Prostate gland (tissue), 2 donors: ENCODE results near the gene HERC5. TPM values are rescaled to one million over a fixed set of nuclear protein-coding genes. Genes with fewer than 3 reads are reported as not detected.

Experiments
- DNase-seq: peaks from one replicate; pipeline ENCODE4 v3.0.0-alpha.2; 2019; ENCODE audit warnings: low spot score
- H3K27ac ChIP-seq, 2 donors: fragments of 200-600 bp; sonication (generic); 2 replicates each; pipeline ENCODE4 v1.5.1; 2017 to 2019
- H3K27me3 ChIP-seq: fragments of 200-600 bp; sonication (generic); replicated peaks from 2 replicates; pipeline ENCODE4 v1.5.1; 2019; ENCODE audit not compliant: insufficient read depth
- H3K36me3 ChIP-seq, 2 donors: fragments of 200-600 bp; sonication (generic); 1 replicate in 1 of 2; 2 replicates in 1 of 2; pipeline versions ENCODE4 v1.5.1 to v1.8.1; 2017 to 2019
- H3K4me1 ChIP-seq: fragments of 200-600 bp; sonication (generic); replicated peaks from 2 replicates; pipeline ENCODE4 v1.5.1; 2019
- H3K4me3 ChIP-seq, 2 donors: fragments of 200-600 bp; sonication (generic); 2 replicates each; pipeline ENCODE4 v1.5.1; 2017 to 2019
- H3K9me3 ChIP-seq: fragments of 200-600 bp; sonication (generic); 2 replicates; pipeline ENCODE4 v1.5.1; 2017
- POLR2A ChIP-seq: fragments of 450-650 bp; IDR thresholded peaks from one replicate; pipeline ENCODE4 v1.6.1; 2016; ENCODE audit warnings: antibody characterized with exemption, mild to moderate bottlenecking
- POLR2AphosphoS5 ChIP-seq: sonication (generic); formaldehyde crosslinking; IDR thresholded peaks from one replicate; pipeline ENCODE4 v1.6.1; 2017; ENCODE audit warnings: antibody characterized with exemption
- WGBS: methylation state at CpG from one replicate; pipeline ENCODE4 v1.1.5; 2018; 5-methylcytosine and 5-hydroxymethylcytosine counted together
- intact Hi-C: fragments of 100-400 bp; cut with DNase I; formaldehyde crosslinking; loops from one replicate; pipeline ENCODE4 v1.14.2; 2022
- total RNA-seq, 2 donors: library from RNA; depleted of rRNA; stranded (reverse); fragments of >200 nt; gene quantifications; one replicate each; pipeline ENCODE4 v1.1.0, GENCODE V29; 2016
- TF ChIP-seq, protein P1 (sequence below), 4 experiments: fragments of 200-600 bp in 2 of 4; fragments of 450-650 bp in 2 of 4; sonication (generic) in 2 of 4; IDR thresholded peaks; 1 replicate in 3 of 4; 2 replicates in 1 of 4; pipeline ENCODE4 v1.5.1; 2016 to 2019; ENCODE audit warnings: antibody characterized with exemption in 4 of 4, mild to moderate bottlenecking in 2 of 4, moderate library complexity in 2 of 4

The HERC5 gene
- total RNA-seq, 2 donors from 2014 or later: 8.8 to 59.4 TPM

DNA sequence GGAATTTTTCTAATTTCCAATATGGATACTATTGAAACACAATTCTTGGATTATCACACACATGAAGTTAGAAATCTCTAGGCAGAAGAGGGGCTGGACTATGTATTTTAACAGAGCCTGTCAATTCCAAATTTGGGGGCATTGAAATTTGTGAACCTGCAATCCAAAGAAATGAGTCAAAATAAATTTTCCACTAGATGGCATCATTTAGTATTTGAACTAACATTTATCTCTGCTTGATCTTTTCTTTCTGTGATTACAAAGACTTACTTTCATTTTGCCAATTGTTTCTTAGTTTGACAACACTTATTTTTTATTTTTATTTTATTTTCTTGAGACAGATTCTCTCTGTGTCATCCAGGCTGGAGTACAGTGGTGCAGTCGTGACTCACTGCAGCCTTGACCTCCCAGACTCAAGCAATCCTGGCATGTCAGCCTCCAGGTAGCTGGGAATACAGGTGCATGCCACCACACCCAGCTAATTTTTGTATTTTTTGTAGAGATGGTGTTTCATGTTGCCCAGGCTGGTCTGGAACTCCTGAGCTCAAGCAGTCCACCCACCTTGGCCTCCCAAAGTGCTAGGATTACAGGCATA is 69.4 kb downstream of the HERC5 start:
- intact Hi-C loops: loop anchor here (10.0 kb wide), 2 partner anchors 298 to 522 kb away; partner anchors contain the start of gene PKD2
- 19% methylated on average over 1 of the region's 1 CpG for WGBS

DNA sequence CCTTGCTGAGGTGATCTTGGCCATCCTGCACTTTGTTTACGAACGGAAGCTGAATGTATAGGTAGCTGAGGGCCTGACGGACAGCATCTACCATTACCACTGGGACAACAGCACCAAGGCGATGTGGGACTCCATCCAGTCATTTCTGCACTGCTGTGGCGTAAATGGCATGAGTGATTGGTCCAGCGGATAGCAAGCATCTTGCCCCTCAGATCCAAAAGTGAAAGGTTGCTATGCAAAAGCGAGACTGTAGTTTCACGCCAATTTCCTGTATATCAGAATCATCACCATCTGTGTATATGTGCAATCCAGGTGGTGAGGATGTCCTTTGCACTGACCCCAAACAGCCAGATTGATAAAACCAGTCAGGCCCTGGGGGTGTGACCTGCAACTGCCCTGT is 70.9 kb downstream of the HERC5 start:
- Histone ChIP-seq H3K9me3 (no peaks in the 10 kb centered on the region), H3K4me1 (peaks cover 6% of the 10 kb centered on the region), H3K4me3 (no peak overlapping the region), H3K27me3 (no peaks in the 10 kb centered on the region), H3K27ac (no peak overlapping the region), H3K36me3 (no peaks in the 10 kb centered on the region)
- intact Hi-C loops: loop anchor here (10.0 kb wide), 2 partner anchors 297 to 523 kb away; partner anchors contain the start of gene PKD2
- DNase-seq: no peak
- TF ChIP-seq, protein P1, sequence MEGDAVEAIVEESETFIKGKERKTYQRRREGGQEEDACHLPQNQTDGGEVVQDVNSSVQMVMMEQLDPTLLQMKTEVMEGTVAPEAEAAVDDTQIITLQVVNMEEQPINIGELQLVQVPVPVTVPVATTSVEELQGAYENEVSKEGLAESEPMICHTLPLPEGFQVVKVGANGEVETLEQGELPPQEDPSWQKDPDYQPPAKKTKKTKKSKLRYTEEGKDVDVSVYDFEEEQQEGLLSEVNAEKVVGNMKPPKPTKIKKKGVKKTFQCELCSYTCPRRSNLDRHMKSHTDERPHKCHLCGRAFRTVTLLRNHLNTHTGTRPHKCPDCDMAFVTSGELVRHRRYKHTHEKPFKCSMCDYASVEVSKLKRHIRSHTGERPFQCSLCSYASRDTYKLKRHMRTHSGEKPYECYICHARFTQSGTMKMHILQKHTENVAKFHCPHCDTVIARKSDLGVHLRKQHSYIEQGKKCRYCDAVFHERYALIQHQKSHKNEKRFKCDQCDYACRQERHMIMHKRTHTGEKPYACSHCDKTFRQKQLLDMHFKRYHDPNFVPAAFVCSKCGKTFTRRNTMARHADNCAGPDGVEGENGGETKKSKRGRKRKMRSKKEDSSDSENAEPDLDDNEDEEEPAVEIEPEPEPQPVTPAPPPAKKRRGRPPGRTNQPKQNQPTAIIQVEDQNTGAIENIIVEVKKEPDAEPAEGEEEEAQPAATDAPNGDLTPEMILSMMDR (IDR thresholded peaks at IDR 0.05): no peak
- TF ChIP-seq POLR2AphosphoS5: no peak
- 96% methylated on average over 8 of the region's 8 CpGs for WGBS

More for the DNA sequence above, 69.4 kb downstream of the HERC5 start:
- no peak for TF ChIP-seq POLR2AphosphoS5
- TF ChIP-seq, protein P1 (IDR thresholded peaks at IDR 0.05): peak in 2 of 4 experiments; percentile 38 to 41
- no peaks in the 10 kb centered on the region for H3K9me3 ChIP-seq
- no peaks in the 10 kb centered on the region for H3K27me3 ChIP-seq
- no peak overlapping the region for H3K4me3 ChIP-seq
- no peak overlapping the region for H3K27ac ChIP-seq
- no peaks in the 10 kb centered on the region for H3K36me3 ChIP-seq
- H3K4me1 ChIP-seq: peaks cover 6% of the 10 kb centered on the region
- DNase-seq: no peak

DNA sequence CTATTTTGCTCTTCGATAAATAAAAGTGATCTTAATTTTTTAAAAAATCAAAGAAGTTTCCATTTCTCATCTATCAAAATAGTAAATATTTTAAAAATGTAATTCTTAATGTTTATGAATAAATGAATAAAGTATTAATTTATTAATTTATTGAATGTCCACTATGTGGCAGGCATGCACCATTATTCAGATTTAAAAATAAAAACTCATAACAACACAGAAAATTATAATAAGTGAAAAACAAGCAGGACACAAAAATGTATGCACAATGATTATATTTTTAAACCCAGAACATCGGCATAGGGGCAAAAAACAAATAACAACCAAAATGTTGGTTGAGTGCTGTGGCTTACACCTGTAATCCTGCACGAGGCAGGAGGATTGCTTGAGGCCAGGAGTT is 71.9 kb downstream of the HERC5 start:
- intact Hi-C loops: loop anchor here (10.0 kb wide), 2 partner anchors 296 to 524 kb away; partner anchors contain the start of gene PKD2
- WGBS: 79% methylated on average over 3 of the region's 3 CpGs

DNA sequence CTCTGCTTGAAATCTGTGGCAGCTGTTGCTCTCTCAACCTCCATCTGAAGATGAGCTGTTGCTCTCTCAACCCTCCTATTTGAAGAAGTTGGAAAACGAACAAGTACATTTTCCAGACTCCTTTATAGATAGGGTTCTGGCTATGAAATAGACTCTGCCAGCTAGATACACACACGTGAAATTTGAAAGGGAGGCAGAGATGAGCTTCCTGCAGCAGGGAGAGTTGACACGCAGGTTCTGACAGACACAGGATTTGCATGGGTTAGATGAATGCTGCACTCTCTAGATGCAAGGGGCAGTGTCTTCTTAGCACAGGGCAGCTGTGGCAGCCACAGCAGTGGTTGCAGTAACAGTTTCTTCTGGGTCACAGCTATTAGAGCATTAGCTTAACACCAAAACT is 74.6 kb downstream of the HERC5 start:
- Histone ChIP-seq H3K4me1 (no peaks in the 10 kb centered on the region), H3K27ac (no peak overlapping the region), H3K9me3 (no peaks in the 10 kb centered on the region), H3K27me3 (no peaks in the 10 kb centered on the region), H3K4me3 (no peak overlapping the region), H3K36me3 (no peaks in the 10 kb centered on the region)
- intact Hi-C loops: loop anchor here (2.0 to 10.0 kb wide), 2 partner anchors 127 to 493 kb away; no protein-coding TSS in a partner anchor
- TF ChIP-seq, protein P1 (IDR thresholded peaks at IDR 0.05): no peak
- TF ChIP-seq POLR2AphosphoS5 (no peak), POLR2A (no peak)
- no peak for DNase-seq
- 38% methylated on average over 3 of the region's 3 CpGs for WGBS

More for the DNA sequence above, 71.9 kb downstream of the HERC5 start:
- Histone ChIP-seq H3K27ac (no peak overlapping the region), H3K36me3 (no peaks in the 10 kb centered on the region), H3K4me3 (no peak overlapping the region), H3K9me3 (no peaks in the 10 kb centered on the region), H3K4me1 (peaks cover 6% of the 10 kb centered on the region), H3K27me3 (no peaks in the 10 kb centered on the region)
- DNase-seq: no peak
- TF ChIP-seq, protein P1 (IDR thresholded peaks at IDR 0.05): peak in 2 of 4 experiments; percentile 17
- TF ChIP-seq POLR2AphosphoS5 (no peak), POLR2A (no peak)
